Heart right ventricle (tissue), 16 donors: ENCODE results near the gene TPO. TPM values are rescaled to one million over a fixed set of nuclear protein-coding genes. Genes with fewer than 3 reads are reported as not detected.

ENCODE experiments used
- ATAC-seq, 8 donors: fragments of 200-7000 bp; cut with Tn5 transposase; one replicate each; pipeline ENCODE4 v1.9.1; 2020; ENCODE audit warnings: mild to moderate bottlenecking in 8 of 8, moderate library complexity in 8 of 8, moderate number of reproducible peaks in 1 of 8
- DNase-seq, 2 donors: peaks; one replicate each; pipeline ENCODE4 v3.0.0-alpha.2; 2020
- H3K27ac ChIP-seq, 10 donors: fragments of 200-600 bp; sonication (generic) in 2 of 10; one replicate each; pipeline versions ENCODE4 v1.5.0 to v1.8.0; 2020 to 2022; ENCODE audit warnings: mild to moderate bottlenecking in 3 of 10
- H3K27me3 ChIP-seq, 7 donors: fragments of 200-600 bp; one replicate each; pipeline ENCODE4 v1.8.0; 2021 to 2022; ENCODE audit warnings: mild to moderate bottlenecking in 2 of 7
- H3K36me3 ChIP-seq, 9 donors: fragments of 200-600 bp; sonication (generic) in 1 of 9; one replicate each; pipeline versions ENCODE4 v1.5.0 to v1.8.0; 2020 to 2022; ENCODE audit warnings: mild to moderate bottlenecking in 2 of 9
- H3K4me1 ChIP-seq, 9 donors: fragments of 200-600 bp; sonication (generic) in 1 of 9; one replicate each; pipeline versions ENCODE4 v1.5.0 to v1.8.0; 2020 to 2022; ENCODE audit warnings: mild to moderate bottlenecking in 4 of 9
- H3K4me3 ChIP-seq, 10 donors: fragments of 200-600 bp; sonication (generic) in 2 of 10; one replicate each; pipeline versions ENCODE4 v1.5.0 to v1.8.0; 2020 to 2022; ENCODE audit warnings: mild to moderate bottlenecking in 7 of 10, moderate library complexity in 2 of 10
- H3K9me3 ChIP-seq, 11 donors: fragments of 200-600 bp in 10 of 11; sonication (generic) in 2 of 11; one replicate each; pipeline versions ENCODE4 v1.5.0 to v1.8.0; 2013 to 2022; ENCODE audit warnings: mild to moderate bottlenecking in 2 of 11, control low read depth in 1 of 11, moderate library complexity in 1 of 11
- WGBS, 2 donors: extraction: QIAGEN DNeasy Blood & Tissue Kit; methylation state at CpG; one replicate each; pipeline ENCODE4 v1.1.7; 2013; ENCODE audit warnings: inconsistent platforms in 1 of 2; 5-methylcytosine and 5-hydroxymethylcytosine counted together
- intact Hi-C, 10 donors: fragments of 100-400 bp; cut with DNase I; formaldehyde crosslinking; loops; one replicate each; pipeline versions ENCODE4 v1.11.1 to v1.14.2; 2022
- polyA plus RNA-seq, 2 donors: library from polyadenylated mRNA; stranded (reverse); fragments of 200-250 nt; gene quantifications; one replicate each; pipeline ENCODE4 v1.2.3, GENCODE V29; 2013
- total RNA-seq, 10 donors: library from RNA; stranded (reverse); fragmentation: NEBNext Ultra II Directional in 3 of 10; extraction: Animal tissue kit (Norgen Biotek cat#: 25700) in 3 of 10; gene quantifications; one replicate each; pipeline versions ENCODE4 v1.2.1 to v1.2.4, GENCODE V29; 2021 to 2023
- TF ChIP-seq, protein P1 (sequence below), 9 donors: fragments of 200-600 bp; sonication (generic) in 2 of 9; IDR thresholded peaks; one replicate each; pipeline versions ENCODE4 v1.5.0 to v1.8.0; 2021 to 2022; ENCODE audit warnings: antibody characterized with exemption in 9 of 9, mild to moderate bottlenecking in 5 of 9, moderate library complexity in 1 of 9
- donor health status: Arrhythmogenic right ventricular cardiomyopathy.
- donor health status: ischemic (EF 13 %, LVEDD 7.1; RV severe dilation, severe dysfunction).
- donor health status: healthy with polysubstance abuse.
- donor health status: DM: no; HTN: yes; CAD: no.
- donor health status: DM: no; HTN: no; CAD: no.
- donor health status: ischemic (EF 25% LVEDD 6.9; RV normal size, moderate dysfunction).
- donor health status: ischemic (EF 25% LVEDD 5.7; RV mildly dilated, moderate dysfunction).
- donor health status: healthy.
- donor health status: DM: yes; HTN: yes; CAD: no.
- donor health status: Ischemic cardiomyopathy.
- donor health status: ischemic (EF 35%, LVEDD 5.7; RV mildly dilated, moderate dysfunction).
- donor health status: nonischemic (EF 11% LVEDD 7.7; RV severe dilation, severe dysfunction).
- donor health status: DM: yes; HTN: yes; CAD: no.
- donor health status: PGD.
- donor health status: ischemic (EF 29% LVEDD 5.4; RV normal size, mild dysfunction).
- donor health status: nonischemic (EF 23%, LVEDD 6.1; RV moderate dilation, normal function).

The TPO gene
- total and polyA plus RNA-seq, 12 donors = 0.85 to 22.1 (median 6.4) TPM

DNA sequence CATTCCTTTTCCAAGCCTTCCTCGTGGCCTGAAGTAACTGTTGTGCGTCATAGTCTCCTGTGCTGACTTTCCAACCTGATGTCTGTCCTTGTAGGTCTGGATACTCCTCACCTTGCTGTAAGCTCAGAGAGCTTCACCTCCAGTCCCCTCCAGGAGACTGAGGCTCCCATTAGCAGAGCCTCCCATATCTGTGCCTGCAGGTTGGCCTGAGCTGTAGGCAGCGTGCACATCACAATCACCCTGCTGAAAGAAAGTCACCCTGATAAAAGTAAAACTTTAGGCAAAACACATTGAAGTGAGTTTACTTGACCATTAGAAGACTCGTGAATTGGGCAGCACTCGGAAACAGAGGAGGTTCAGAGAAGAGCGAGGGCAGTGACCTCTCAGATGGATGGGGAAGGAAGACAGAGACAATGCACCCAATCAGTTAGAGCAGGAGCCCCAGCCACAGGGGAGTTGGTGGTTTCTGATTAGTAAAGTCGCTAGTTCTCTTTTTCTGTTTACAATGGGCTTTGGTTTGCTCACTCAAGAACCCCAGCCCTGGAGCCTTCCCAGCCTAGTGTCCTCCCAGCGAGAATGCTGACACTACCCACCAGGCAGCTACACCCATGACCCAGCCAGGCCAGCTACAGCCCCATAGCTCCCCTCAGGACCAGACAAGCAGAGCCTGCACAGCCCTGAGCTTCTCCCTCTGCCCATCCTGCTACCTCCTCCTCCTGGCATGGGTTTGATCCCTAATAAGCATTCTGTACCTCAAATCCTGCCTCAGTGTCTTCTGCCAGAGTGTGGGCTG lies 12.1 kb upstream of the TPO start:
- no peak for DNase-seq
- WGBS, 2 donors = 83 to 84% methylated on average over 8 of the region's 8 CpGs
- Histone ChIP-seq H3K27ac (no peak overlapping the region), H3K4me1 (no peaks in the 10 kb centered on the region), H3K4me3 (no peak overlapping the region), H3K9me3 (no peaks in the 10 kb centered on the region), H3K36me3 (no peaks in the 10 kb centered on the region), H3K27me3 (peaks cover 0 to 4% (median 0%) of the 10 kb centered on the region in 7 donors)
- TF ChIP-seq, protein P1, sequence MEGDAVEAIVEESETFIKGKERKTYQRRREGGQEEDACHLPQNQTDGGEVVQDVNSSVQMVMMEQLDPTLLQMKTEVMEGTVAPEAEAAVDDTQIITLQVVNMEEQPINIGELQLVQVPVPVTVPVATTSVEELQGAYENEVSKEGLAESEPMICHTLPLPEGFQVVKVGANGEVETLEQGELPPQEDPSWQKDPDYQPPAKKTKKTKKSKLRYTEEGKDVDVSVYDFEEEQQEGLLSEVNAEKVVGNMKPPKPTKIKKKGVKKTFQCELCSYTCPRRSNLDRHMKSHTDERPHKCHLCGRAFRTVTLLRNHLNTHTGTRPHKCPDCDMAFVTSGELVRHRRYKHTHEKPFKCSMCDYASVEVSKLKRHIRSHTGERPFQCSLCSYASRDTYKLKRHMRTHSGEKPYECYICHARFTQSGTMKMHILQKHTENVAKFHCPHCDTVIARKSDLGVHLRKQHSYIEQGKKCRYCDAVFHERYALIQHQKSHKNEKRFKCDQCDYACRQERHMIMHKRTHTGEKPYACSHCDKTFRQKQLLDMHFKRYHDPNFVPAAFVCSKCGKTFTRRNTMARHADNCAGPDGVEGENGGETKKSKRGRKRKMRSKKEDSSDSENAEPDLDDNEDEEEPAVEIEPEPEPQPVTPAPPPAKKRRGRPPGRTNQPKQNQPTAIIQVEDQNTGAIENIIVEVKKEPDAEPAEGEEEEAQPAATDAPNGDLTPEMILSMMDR (IDR thresholded peaks at IDR 0.05) = no peak
- intact Hi-C loops = no loop called here
- no peak for ATAC-seq

DNA sequence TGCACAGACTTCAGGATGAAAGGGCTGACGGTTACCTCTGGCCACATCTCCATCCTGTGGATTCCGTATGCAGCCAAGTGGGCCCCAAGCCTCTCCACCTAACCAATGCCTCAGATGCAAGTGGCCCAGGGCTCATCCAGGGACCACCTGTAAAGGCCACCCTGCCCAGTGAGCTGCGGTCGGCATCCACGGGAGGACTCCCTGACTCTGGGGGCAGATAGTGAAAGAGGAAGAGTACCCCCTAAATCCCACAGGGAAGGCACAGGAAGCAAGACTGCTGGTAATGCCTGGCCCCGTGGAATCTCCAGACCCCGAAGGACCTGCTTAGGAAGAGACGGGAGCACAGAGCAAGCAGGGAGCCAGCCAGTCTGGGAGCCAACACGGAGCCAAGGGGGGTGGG lies 11.2 kb upstream of the TPO start:
- Histone ChIP-seq H3K27ac (no peak overlapping the region), H3K27me3 (peaks cover 0 to 4% (median 0%) of the 10 kb centered on the region in 7 donors), H3K9me3 (no peaks in the 10 kb centered on the region), H3K36me3 (no peaks in the 10 kb centered on the region), H3K4me1 (no peaks in the 10 kb centered on the region), H3K4me3 (no peak overlapping the region)
- no peak for DNase-seq
- TF ChIP-seq, protein P1 (IDR thresholded peaks at IDR 0.05) = no peak
- WGBS, 2 donors = 71 to 76% methylated on average over 9 of the region's 9 CpGs
- intact Hi-C loops = no loop called here
- no peak for ATAC-seq

DNA sequence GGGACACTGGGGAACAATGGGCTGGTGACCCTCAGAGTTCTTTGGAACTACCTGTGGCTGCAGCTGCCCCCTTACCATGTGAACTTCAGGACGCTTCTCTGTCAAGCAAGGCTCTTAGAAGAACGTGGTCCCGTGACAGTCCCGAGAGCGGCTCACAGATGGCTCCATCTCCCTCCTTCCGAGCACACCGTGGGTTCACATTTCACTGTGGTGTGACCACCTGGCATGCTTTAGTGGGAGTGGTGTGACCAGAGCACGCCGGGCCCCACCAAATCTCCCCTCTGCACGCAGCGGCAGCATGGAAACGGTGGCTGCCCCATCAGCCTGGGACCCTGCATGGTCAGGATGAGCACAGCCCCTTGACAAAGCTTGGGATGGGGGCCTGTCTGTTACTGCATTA lies 9.7 kb upstream of the TPO start:
- Histone ChIP-seq H3K27me3 (no peaks in the 10 kb centered on the region), H3K4me3 (no peak overlapping the region), H3K9me3 (no peaks in the 10 kb centered on the region), H3K4me1 (no peaks in the 10 kb centered on the region), H3K36me3 (no peaks in the 10 kb centered on the region), H3K27ac (no peak overlapping the region)
- no peak for DNase-seq
- 94% methylated on average over 12 of the region's 12 CpGs for WGBS, 2 donors
- intact Hi-C loops = no loop called here
- TF ChIP-seq, protein P1 (IDR thresholded peaks at IDR 0.05) = no peak
- no peak for ATAC-seq

GRCh38 chr2:1405124-1405523 lies 8.1 kb upstream of the TPO start:
- no peaks in the 10 kb centered on the region for H3K36me3 ChIP-seq
- no peaks in the 10 kb centered on the region for H3K4me1 ChIP-seq
- ATAC-seq (no peak), DNase-seq (no peak)
- 86 to 89% methylated on average over 1 of the region's 1 CpG for WGBS, 2 donors
- H3K27ac ChIP-seq = no peak overlapping the region
- no peaks in the 10 kb centered on the region for H3K9me3 ChIP-seq
- intact Hi-C loops = no loop called here
- H3K27me3 ChIP-seq = no peaks in the 10 kb centered on the region
- no peak overlapping the region for H3K4me3 ChIP-seq
- TF ChIP-seq, protein P1 (IDR thresholded peaks at IDR 0.05) = no peak
